Endothelial cell of umbilical vein (primary cell): ENCODE results near the gene DRD4.

Source experiments
- CTCF ChIP-seq, 2 donors: IDR thresholded peaks; 1 replicate in 1 of 2; 2 replicates in 1 of 2; pipeline ENCODE4 v1.5.1; 2011; ENCODE audit warnings: low read length in 2 of 2, mild to moderate bottlenecking in 2 of 2, moderate library complexity in 2 of 2, control low read depth in 1 of 2, inconsistent platforms in 1 of 2, low read depth in 1 of 2; ENCODE audit not compliant: insufficient read depth in 1 of 2; ENCODE audit errors: extremely low read depth in 1 of 2
- GATA2 ChIP-seq: IDR thresholded peaks from 2 replicates; pipeline ENCODE4 v1.7.0; 2011; ENCODE audit warnings: low read depth, mild to moderate bottlenecking, moderate library complexity, mixed read lengths, low read length; ENCODE audit not compliant: insufficient read length, insufficient read depth
- MYC ChIP-seq: IDR thresholded peaks from one replicate; pipeline ENCODE4 v1.6.1; 2011; ENCODE audit warnings: mild to moderate bottlenecking, low read depth, low read length
- POLR2A ChIP-seq: IDR thresholded peaks from 2 replicates; pipeline ENCODE4 v1.6.1; 2012; ENCODE audit warnings: low read depth, mild to moderate bottlenecking, control low read depth, low read length
- POLR2AphosphoS5 ChIP-seq: IDR thresholded peaks from 2 replicates; pipeline ENCODE4 v1.6.1; 2012; ENCODE audit warnings: low read depth, mild to moderate bottlenecking, control low read depth, low read length, moderate library complexity; ENCODE audit not compliant: insufficient read depth

- TF ChIP-seq CTCF (IDR thresholded peaks at IDR 0.05; ENCODE audit: extremely low read depth in 1 of 2, insufficient read depth in 1 of 2, low read depth in 1 of 2, low read length in 2 of 2) (no peak), GATA2 (no peak), POLR2AphosphoS5 (no peak), POLR2A (no peak), MYC (no peak)
Observed at GRCh38 chr11:621838-622237, 15.2 kb upstream of the DRD4 start.
